ENCODE data around the gene TSPAN11. TPM values are rescaled to one million over a fixed set of nuclear protein-coding genes. Genes with fewer than 3 reads are reported as not detected.

TSPAN11 gene
- total RNA-seq, 1 experiment from 2014 or later: 4.6 TPM

GRCh38 chr12:31006416-31007152 lies 80.0 kb downstream of the TSPAN11 start:
- POLR2A ChIA-PET: no interaction called here
- DNase-seq (ENCODE audit: low spot score): no peak
- Mint-ChIP-seq H3K4me3 (no peak overlapping the region), H3K27me3 (ENCODE audit: low read depth) (no peaks in the 10 kb centered on the region; the same call in 1 of the 2 replicates), H3K4me1 (peaks cover 3% of the 10 kb centered on the region), H3K27ac (no peak overlapping the region), H3K9me3 (no peaks in the 10 kb centered on the region), H3K36me3 (no peaks in the 10 kb centered on the region)
- CTCF ChIA-PET: no interaction called here
- TF ChIP-seq ZSCAN18 (CRISPR knock-in tag; IDR thresholded peaks at IDR 0.05) (no peak), TP53 (CRISPR knock-in tag; IDR thresholded peaks at IDR 0.05) (no peak), ETV6 (CRISPR knock-in tag; IDR thresholded peaks at IDR 0.05) (no peak), SMAD3 (CRISPR knock-in tag; IDR thresholded peaks at IDR 0.05; ENCODE audit: borderline replicate concordance) (no peak), ZMAT4 (CRISPR knock-in tag; IDR thresholded peaks at IDR 0.05) (no peak), HMGA2 (CRISPR knock-in tag; IDR thresholded peaks at IDR 0.05) (no peak), RORB (CRISPR knock-in tag; IDR thresholded peaks at IDR 0.05) (no peak), ELF4 (CRISPR knock-in tag; IDR thresholded peaks at IDR 0.05; ENCODE audit: low read depth) (no peak), ZNF281 (CRISPR knock-in tag; IDR thresholded peaks at IDR 0.05) (no peak), OVOL2 (CRISPR knock-in tag; IDR thresholded peaks at IDR 0.05; ENCODE audit: borderline replicate concordance) (no peak), FOXK1 (CRISPR knock-in tag; IDR thresholded peaks at IDR 0.05) (no peak), ZNF121 (CRISPR knock-in tag; IDR thresholded peaks at IDR 0.05) (no peak), ZBTB21 (CRISPR knock-in tag; IDR thresholded peaks at IDR 0.05; ENCODE audit: borderline replicate concordance) (no peak), ZNF317 (CRISPR knock-in tag; IDR thresholded peaks at IDR 0.05; ENCODE audit: borderline replicate concordance, low read depth) (no peak)
- TF ChIP-seq, protein P1, sequence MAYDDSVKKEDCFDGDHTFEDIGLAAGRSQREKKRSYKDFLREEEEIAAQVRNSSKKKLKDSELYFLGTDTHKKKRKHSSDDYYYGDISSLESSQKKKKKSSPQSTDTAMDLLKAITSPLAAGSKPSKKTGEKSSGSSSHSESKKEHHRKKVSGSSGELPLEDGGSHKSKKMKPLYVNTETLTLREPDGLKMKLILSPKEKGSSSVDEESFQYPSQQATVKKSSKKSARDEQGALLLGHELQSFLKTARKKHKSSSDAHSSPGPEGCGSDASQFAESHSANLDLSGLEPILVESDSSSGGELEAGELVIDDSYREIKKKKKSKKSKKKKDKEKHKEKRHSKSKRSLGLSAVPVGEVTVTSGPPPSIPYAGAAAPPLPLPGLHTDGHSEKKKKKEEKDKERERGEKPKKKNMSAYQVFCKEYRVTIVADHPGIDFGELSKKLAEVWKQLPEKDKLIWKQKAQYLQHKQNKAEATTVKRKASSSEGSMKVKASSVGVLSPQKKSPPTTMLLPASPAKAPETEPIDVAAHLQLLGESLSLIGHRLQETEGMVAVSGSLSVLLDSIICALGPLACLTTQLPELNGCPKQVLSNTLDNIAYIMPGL (CRISPR knock-in tag; IDR thresholded peaks at IDR 0.05): no peak
- TF ChIP-seq, protein P2, sequence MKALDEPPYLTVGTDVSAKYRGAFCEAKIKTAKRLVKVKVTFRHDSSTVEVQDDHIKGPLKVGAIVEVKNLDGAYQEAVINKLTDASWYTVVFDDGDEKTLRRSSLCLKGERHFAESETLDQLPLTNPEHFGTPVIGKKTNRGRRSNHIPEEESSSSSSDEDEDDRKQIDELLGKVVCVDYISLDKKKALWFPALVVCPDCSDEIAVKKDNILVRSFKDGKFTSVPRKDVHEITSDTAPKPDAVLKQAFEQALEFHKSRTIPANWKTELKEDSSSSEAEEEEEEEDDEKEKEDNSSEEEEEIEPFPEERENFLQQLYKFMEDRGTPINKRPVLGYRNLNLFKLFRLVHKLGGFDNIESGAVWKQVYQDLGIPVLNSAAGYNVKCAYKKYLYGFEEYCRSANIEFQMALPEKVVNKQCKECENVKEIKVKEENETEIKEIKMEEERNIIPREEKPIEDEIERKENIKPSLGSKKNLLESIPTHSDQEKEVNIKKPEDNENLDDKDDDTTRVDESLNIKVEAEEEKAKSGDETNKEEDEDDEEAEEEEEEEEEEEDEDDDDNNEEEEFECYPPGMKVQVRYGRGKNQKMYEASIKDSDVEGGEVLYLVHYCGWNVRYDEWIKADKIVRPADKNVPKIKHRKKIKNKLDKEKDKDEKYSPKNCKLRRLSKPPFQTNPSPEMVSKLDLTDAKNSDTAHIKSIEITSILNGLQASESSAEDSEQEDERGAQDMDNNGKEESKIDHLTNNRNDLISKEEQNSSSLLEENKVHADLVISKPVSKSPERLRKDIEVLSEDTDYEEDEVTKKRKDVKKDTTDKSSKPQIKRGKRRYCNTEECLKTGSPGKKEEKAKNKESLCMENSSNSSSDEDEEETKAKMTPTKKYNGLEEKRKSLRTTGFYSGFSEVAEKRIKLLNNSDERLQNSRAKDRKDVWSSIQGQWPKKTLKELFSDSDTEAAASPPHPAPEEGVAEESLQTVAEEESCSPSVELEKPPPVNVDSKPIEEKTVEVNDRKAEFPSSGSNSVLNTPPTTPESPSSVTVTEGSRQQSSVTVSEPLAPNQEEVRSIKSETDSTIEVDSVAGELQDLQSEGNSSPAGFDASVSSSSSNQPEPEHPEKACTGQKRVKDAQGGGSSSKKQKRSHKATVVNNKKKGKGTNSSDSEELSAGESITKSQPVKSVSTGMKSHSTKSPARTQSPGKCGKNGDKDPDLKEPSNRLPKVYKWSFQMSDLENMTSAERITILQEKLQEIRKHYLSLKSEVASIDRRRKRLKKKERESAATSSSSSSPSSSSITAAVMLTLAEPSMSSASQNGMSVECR (CRISPR knock-in tag; IDR thresholded peaks at IDR 0.05; ENCODE audit: borderline replicate concordance): no peak
- TF ChIP-seq, protein P3, sequence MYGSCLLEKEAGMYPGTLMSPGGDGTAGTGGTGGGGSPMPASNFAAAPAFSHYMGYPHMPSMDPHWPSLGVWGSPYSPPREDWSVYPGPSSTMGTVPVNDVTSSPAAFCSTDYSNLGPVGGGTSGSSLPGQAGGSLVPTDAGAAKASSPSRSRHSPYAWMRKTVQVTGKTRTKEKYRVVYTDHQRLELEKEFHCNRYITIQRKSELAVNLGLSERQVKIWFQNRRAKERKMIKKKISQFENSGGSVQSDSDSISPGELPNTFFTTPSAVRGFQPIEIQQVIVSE (CRISPR knock-in tag; IDR thresholded peaks at IDR 0.05; ENCODE audit: borderline replicate concordance): no peak
- TF ChIP-seq, protein P4, sequence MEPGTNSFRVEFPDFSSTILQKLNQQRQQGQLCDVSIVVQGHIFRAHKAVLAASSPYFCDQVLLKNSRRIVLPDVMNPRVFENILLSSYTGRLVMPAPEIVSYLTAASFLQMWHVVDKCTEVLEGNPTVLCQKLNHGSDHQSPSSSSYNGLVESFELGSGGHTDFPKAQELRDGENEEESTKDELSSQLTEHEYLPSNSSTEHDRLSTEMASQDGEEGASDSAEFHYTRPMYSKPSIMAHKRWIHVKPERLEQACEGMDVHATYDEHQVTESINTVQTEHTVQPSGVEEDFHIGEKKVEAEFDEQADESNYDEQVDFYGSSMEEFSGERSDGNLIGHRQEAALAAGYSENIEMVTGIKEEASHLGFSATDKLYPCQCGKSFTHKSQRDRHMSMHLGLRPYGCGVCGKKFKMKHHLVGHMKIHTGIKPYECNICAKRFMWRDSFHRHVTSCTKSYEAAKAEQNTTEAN (CRISPR knock-in tag; IDR thresholded peaks at IDR 0.05): no peak
- TF ChIP-seq, protein P5, sequence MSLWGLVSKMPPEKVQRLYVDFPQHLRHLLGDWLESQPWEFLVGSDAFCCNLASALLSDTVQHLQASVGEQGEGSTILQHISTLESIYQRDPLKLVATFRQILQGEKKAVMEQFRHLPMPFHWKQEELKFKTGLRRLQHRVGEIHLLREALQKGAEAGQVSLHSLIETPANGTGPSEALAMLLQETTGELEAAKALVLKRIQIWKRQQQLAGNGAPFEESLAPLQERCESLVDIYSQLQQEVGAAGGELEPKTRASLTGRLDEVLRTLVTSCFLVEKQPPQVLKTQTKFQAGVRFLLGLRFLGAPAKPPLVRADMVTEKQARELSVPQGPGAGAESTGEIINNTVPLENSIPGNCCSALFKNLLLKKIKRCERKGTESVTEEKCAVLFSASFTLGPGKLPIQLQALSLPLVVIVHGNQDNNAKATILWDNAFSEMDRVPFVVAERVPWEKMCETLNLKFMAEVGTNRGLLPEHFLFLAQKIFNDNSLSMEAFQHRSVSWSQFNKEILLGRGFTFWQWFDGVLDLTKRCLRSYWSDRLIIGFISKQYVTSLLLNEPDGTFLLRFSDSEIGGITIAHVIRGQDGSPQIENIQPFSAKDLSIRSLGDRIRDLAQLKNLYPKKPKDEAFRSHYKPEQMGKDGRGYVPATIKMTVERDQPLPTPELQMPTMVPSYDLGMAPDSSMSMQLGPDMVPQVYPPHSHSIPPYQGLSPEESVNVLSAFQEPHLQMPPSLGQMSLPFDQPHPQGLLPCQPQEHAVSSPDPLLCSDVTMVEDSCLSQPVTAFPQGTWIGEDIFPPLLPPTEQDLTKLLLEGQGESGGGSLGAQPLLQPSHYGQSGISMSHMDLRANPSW (CRISPR knock-in tag; conservative IDR thresholded peaks at IDR 0.05; ENCODE audit: low read depth): no peak
- no peak for ATAC-seq
